ENCODE data around the gene TGFBR1. TPM values are rescaled to one million over a fixed set of nuclear protein-coding genes. Genes with fewer than 3 reads are reported as not detected.

The TGFBR1 gene
- polyA plus RNA-seq, 1 of the 3 experiments (the other 2 are of a cell fraction), result 15.3 TPM

GRCh38 chr9:99090336-99091130 is 14.4 kb upstream of the TGFBR1 start:
- no peaks in the 10 kb centered on the region for H3K9me3 ChIP-seq
- no peaks in the 10 kb centered on the region for H3K27me3 ChIP-seq (ENCODE audit: insufficient read depth)
- POLR2A ChIA-PET, result no interaction called here
- H3K9ac ChIP-seq, result no peak overlapping the region
- no peaks in the 10 kb centered on the region for H4K20me1 ChIP-seq (ENCODE audit: insufficient read depth)
- H3K79me2 ChIP-seq (ENCODE audit: insufficient read depth), result no peaks in the 10 kb centered on the region
- DNase-seq, result no peak
- CTCF ChIA-PET, result interaction anchor here (0.6 to 2.9 kb wide), 2 partner anchors 13 to 1621 kb away, joined by 3 to 7 read pairs; no protein-coding TSS in a partner anchor
- no peak overlapping the region for H3K4me2 ChIP-seq
- H3K4me3 ChIP-seq (ENCODE audit: low read depth in 2 of 2, low read length in 1 of 2), result no peak overlapping the region
- H3K27ac ChIP-seq (ENCODE audit: low read depth in 2 of 2, low read length in 1 of 2), result no peak overlapping the region
- H3K4me1 ChIP-seq (ENCODE audit: control insufficient read depth in 1 of 2, insufficient read depth in 2 of 2, low read depth in 1 of 2, low read length in 1 of 2), result no peaks in the 10 kb centered on the region
- H2AFZ ChIP-seq (ENCODE audit: low read depth), result no peak overlapping the region
- H3K36me3 ChIP-seq (replicated peaks in 1 of 2; ENCODE audit: control insufficient read depth in 1 of 2, insufficient read depth in 2 of 2, low read length in 1 of 2), result no peaks in the 10 kb centered on the region
- H3K9me2 ChIP-seq, result no peaks in the 10 kb centered on the region
- H3F3A ChIP-seq (replicated peaks; ENCODE audit: insufficient read depth), result peaks cover 5% of the 10 kb centered on the region
- TF ChIP-seq USF2 (IDR thresholded peaks at IDR 0.05; ENCODE audit: borderline replicate concordance, low read depth, low read length) (no peak), YY1 (IDR thresholded peaks at IDR 0.05; ENCODE audit: low read depth) (no peak), EZH2phosphoT487 (IDR thresholded peaks at IDR 0.05; ENCODE audit: borderline replicate concordance, low read depth) (no peak), ZBTB33 (IDR thresholded peaks at IDR 0.05; ENCODE audit: borderline replicate concordance, low read depth) (no peak), PBX3 (IDR thresholded peaks at IDR 0.05) (no peak), RXRA (IDR thresholded peaks at IDR 0.05; ENCODE audit: borderline replicate concordance, low read depth) (no peak), POLR2AphosphoS5 (IDR thresholded peaks at IDR 0.05; ENCODE audit: low read depth, low read length) (no peak), GATA2 (CRISPR knock-in tag; IDR thresholded peaks at IDR 0.05) (no peak), RFX5 (IDR thresholded peaks at IDR 0.05; ENCODE audit: low read length) (no peak), MXI1 (IDR thresholded peaks at IDR 0.05; ENCODE audit: low read depth, low read length) (no peak), ELF1 (IDR thresholded peaks at IDR 0.05) (no peak), IRF3 (IDR thresholded peaks at IDR 0.05; ENCODE audit: low read depth, low read length) (no peak), GABPA (IDR thresholded peaks at IDR 0.05; ENCODE audit: low read depth) (no peak), JUND (IDR thresholded peaks at IDR 0.05) (no peak), CHD2 (IDR thresholded peaks at IDR 0.05; ENCODE audit: low read length, partially characterized antibody) (no peak)
- 55% methylated on average over 3 of the region's 5 CpGs for WGBS (ENCODE audit: low lambda C conversion rate)
